Measurements from ENCODE around the gene EPAS1.

DNA sequence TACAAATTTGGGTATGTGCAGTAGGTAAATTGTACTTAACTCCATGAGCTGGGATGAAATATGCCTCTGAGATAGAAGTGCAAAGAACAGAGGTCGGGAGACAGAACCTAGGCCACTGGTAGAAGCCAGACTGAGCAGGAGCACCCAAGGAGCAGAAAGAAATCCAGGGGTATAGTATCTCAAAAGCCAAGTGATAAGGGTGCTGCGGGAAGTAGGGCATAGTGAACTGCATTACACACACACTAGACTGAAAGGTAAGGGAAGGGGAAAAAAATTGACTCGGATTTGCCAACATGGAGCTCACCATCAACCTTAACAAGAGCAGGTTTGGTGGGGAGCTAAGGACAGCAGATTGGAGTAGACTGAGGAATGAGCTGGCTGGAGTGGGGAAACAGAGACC lies 92.8 kb downstream of the EPAS1 start:
- TF ChIP-seq SP4 (IDR thresholded peaks at IDR 0.05; ENCODE audit: low read length) (no peak), SRF (IDR thresholded peaks at IDR 0.05; ENCODE audit: low read depth, low read length) (no peak), BACH1 (IDR thresholded peaks at IDR 0.05; ENCODE audit: low read length) (no peak), SUZ12 (IDR thresholded peaks at IDR 0.05; ENCODE audit: low read length) (no peak)
- TF ChIP-seq, protein P1, sequence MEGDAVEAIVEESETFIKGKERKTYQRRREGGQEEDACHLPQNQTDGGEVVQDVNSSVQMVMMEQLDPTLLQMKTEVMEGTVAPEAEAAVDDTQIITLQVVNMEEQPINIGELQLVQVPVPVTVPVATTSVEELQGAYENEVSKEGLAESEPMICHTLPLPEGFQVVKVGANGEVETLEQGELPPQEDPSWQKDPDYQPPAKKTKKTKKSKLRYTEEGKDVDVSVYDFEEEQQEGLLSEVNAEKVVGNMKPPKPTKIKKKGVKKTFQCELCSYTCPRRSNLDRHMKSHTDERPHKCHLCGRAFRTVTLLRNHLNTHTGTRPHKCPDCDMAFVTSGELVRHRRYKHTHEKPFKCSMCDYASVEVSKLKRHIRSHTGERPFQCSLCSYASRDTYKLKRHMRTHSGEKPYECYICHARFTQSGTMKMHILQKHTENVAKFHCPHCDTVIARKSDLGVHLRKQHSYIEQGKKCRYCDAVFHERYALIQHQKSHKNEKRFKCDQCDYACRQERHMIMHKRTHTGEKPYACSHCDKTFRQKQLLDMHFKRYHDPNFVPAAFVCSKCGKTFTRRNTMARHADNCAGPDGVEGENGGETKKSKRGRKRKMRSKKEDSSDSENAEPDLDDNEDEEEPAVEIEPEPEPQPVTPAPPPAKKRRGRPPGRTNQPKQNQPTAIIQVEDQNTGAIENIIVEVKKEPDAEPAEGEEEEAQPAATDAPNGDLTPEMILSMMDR (IDR thresholded peaks at IDR 0.05; ENCODE audit: control extremely low read depth in 1 of 3, insufficient read depth in 1 of 3, low read depth in 1 of 3, low read length in 3 of 3) = no peak
